HG03064 (cell line): ENCODE data around the gene RNF2.
"Not testable (repeated sequence)": the region's sequence is repeated elsewhere in the genome, so short reads cannot be mapped to it uniquely, and the experiment has no call there.

Experiments
- ATAC-seq: cut with Tn5 transposase; IDR thresholded peaks from one replicate; pipeline ENCODE4 v1.9.1; 2021; ENCODE audit warnings: low read depth; ENCODE audit not compliant: unreplicated experiment

The RNF2 gene

DNA sequence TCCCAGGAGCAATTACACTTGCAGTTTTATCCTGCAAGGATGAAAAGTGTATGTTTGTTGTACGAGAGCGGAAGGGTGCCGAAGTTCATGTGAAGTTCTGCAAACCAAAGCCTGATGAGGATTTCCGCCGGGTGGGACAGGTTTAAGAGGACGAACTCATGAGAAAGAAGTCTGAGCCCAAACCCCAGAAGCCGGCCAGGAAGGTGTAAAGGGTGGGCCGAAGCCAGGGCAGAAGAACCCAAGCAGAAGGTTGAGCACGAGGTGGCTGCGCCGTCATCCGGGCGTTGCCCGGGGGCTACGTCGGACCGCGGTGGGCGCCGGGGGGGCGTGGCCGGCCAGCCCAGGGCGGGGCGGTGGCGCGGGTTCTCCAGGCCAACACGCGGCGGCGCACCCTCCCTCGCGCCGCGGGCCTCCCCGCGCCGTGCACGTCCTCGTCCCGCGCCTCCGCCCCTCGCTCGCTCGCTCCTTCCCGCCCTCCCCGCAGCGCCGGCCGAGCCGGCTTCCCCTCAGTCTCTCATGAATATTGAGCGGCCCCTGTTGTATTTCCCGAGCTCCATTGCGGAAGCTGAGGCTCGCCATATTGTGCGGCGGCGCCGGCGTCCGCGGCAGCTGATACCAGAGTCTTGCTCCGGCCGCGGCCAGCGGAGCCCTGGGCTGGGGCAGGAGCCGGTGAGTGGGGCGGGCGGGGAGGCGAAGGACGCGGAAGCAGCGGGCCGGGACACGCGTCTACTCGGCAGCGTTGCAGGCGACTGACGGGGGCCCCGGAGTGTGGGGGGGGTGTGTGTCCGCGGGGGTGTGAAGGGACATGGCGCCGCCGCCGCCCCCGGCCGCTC, at the start of gene RNF2:
TSS of gene RNF2 (plus strand) at position 578 of the 833 bp plus-strand sequence. CDS start 41,996 bp downstream, outside the sequence.
- peak; percentile 87 for ATAC-seq

DNA sequence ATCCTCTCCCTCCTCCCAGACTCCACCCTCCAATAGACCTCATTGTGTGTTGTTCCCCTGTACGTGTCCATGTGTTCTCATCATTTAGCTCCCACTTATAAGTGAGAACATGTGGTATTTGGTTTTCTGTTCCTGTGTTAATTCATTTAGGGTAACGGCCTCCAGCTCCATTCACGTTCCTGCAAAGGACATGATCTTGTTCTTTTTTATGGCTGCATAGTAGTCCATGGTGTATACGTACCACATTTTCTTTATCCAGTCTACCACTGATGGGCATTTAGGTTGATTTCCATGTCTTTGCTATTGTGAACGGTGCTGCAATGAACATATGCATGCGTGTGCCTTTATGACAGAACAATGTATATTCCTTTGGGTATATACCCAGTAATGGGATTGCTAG, 45.4 kb upstream of the RNF2 start:
- ATAC-seq = not testable (repeated sequence)

DNA sequence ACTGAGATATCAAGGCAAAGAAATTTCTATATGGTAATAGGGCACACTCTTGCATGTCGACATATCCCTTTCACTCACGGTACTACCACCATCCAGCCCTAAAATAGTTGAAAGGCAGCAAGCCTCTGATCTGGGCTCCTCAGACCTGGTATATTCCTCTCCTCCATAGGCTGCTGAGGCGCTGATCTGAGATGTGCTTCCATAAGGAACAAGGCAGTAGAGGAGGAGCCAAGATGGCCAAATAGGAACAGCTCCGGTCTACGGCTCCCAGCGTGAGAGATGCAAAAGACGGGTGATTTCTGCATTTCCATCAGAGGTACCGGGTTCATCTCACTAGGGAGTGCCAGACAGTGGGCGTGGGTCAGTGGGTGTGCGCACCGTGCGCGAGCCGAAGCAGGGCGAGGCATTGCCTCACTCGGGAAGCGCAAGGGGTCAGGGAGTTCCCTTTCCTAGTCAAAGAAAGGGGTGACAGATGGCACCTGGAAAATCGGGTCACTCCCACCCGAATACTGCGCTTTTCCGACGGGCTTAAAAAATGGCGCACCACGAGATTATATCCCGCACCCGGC, 44.0 kb upstream of the RNF2 start:
- not testable (repeated sequence) for ATAC-seq

DNA sequence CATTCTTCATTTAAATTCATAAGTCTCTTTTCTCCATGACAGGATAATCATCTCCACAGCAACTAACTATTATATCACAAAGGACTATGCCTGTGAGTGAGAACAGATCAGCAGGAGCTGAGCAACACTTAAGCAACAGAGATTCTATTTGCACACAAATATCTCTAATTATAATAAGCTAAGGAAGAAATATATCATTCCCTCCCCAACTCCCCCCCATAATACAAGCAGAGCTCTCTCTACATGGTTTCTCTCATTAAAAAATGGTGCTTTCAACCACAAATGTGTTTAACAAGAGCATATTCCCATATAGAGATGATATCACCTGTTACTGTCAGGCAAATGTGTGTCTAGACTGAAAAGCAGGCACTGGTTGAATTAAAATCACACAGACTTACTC, 36.5 kb upstream of the RNF2 start:
- ATAC-seq = no peak

DNA sequence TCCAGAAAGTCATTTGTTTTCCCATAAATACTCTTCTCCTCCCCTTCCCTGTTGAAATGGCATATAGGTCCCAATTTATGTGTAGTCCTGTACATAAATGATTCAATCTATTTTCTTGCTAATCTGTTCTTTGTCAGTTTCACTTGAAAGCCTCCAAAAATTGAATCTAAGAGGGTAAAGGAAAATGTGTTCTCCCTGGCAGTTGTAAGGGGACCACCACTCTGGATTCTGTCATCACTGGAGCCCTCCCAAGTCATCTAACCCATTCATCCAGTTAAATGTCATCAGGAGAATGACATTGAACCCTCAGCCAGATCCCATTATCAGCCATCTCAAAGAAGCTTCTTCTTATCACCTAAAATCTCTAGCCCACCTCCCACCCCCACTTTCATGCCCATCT, 35.0 kb upstream of the RNF2 start:
- ATAC-seq = no peak

DNA sequence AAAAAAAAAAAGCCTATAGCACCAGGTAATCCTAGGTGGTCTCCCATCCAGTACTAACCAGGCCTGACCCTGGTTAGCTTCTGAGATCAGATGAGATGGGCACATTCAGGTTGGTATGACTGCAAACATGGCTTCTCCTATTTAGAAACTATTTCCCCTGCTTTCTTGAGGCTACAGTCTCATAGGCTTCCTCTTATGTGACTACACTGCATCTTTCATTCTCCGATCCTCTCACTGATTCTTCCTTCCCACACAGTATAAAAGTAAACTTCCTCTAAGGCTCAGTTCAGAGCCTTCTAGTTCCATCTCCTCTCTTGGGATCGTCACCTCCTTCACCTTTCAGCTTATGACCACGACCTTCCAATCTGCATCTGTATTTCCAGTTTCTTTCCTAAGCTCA, 30.4 kb upstream of the RNF2 start:
- ATAC-seq = no peak

DNA sequence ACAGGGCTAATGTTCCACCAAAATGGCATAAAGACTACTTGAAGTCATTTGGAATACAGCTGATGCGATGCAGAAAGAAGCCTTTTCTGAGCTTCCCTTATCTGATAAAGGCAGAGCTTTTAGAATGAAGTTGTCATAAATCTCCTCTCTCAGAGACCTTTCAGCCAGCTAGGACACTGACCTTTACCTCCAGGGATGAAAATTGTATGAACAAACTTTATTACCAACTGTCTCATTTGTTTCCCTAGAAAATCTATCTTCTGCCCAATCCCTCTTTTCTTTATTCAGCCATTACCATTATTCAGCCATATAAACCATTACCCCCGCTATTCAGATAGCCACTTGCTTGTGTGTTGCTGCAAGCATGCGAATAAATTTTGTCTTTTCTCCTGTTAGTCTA, 29.7 kb upstream of the RNF2 start:
- no peak for ATAC-seq

DNA sequence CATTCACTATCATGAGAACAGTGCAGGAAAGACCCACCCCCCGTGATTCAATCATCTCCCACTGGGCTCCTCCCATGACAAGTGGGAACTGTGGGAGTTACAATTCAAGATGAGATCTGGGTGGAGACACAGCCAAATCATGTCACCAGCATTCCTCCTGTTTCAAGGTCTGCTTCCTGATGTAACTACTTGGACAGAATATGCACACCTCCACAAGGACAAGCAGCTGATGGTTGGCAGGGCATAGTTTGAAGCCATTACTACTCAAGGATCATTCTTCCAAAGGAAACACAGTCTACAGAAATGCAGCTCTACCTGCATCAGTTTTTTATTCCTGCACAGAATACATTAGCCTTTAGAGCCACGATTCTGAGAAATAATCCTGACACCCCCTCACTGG, 28.5 kb upstream of the RNF2 start:
- no peak for ATAC-seq

DNA sequence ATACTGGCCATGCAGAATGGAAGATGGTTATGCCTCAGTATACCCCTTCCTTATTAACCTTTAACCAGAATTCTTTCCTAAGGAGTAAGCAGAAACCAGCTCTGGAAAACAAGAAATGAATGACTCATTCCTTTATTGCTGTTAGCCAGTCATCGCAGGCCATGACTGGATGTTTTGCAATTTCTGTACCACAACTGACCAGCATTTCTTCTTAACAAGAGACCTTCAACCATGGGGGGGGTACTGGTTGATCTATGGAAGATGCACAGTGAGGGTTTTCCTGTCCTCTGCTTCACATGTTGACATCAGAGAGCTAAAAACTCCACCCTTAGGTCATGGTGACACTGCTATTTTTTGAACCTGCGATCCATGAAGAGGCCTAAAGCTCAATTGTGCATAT, 28.0 kb upstream of the RNF2 start:
- no peak for ATAC-seq

DNA sequence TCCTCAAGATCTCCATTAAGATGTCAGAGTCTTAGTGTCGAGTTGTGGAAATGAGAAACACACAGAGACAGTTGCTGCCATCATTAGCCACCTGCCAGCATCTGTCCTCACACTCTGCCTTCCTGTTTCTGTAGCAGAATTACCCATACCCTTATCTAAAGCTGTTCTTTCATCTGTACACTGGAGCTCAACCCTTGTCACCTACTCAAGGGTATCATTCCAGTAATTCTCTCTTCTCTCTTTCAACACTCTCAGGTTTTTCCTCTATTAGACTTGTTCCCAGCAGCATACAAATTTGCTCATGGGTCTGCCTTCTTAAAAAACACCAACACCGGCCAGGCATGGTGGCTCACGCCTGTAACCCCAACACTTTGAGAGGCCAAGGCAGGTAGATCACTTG, 27.4 kb upstream of the RNF2 start:
- ATAC-seq = no peak

DNA sequence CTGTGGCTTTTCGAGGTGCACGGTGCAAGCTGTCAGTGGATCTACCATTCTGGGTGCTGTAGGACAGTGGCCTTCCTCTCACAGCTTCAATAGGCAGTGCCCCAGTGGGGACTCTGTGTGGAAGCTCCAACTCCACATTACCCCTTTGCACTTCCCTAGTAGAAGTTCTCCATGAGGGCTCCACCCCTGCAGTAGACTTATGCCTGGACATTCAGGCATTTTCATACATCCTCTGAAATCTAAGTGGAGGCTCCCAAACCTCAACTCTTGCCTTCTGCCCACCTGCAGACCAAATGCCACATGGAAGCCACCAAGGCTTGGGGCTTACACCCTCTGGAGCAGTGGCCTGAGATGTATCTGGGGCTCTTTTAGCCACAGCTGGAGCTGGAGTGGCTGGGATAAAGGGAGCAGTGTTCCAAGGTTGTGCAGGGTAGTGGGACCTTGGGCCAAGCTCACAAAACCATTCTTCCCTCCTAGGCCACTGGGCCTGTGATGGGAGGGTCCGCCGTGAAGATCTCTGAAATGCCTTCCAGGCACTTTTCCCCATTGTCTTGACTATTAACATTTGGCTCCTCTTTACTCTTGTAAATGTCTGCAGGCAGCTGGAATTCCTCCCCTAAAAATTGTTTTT, 18.0 kb upstream of the RNF2 start:
- ATAC-seq = no peak

DNA sequence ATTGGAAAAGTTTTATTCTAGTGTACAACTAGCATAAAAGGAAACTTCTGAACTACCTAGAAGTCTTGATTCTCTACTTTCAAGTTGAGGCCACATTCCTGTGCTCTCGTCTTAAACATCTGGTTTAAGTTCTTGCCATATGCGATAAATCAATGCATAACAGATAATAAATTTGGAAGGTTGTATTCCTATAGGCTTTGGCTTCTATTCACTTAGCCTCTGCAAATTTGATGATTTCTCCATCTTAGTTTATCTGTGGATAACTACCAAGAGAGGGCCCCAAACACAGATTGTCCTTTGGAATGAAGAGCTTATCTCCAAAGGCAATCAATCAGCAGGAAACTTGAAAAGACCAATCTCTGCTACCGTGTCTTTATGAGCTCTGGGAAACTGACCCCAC, 11.7 kb upstream of the RNF2 start:
- no peak for ATAC-seq

DNA sequence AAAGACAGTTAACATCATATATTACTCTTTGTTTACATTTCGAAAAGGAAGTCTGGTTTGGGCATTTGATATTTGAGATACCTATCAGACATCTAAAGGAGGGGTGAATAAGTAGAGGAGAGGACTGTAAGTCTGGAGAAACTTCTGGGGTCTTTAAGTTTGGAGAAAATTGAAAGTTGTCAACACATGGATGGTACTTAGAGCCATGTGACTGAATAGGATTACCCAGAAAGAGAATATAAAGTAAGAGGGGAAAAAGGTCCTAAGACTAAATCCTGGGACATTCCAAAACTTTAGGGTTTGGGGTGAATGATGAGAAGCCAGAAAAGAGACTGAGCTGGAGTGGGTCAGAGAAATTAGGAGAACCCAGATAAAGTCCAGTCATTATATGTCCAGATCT, 10.1 kb upstream of the RNF2 start:
- no peak for ATAC-seq

DNA sequence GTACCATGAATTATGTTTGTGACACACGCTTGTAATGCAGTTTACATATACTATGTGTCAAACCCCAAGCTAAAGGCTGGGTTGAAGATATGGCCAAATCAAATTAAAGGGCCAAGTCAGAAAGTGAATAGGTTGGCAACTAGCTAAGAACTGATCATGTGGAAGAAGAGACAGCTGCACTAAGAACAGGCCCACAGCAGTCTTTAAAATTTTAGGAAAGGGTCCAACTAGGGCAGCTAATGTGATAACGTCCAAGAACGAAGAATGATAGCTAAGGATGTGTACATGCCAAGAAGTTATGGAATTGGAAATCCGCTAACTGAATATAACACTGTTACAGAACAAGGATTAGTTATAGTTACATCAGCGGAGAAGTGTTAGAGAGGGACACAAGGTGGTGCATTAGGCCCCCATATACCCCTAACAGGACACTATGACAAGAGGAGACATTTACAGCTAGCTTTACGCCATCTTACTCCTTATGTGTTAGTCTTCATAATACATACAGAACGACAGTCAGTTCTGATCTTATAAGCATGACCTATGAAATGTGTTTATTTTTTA, 6.5 kb upstream of the RNF2 start:
- no peak for ATAC-seq

DNA sequence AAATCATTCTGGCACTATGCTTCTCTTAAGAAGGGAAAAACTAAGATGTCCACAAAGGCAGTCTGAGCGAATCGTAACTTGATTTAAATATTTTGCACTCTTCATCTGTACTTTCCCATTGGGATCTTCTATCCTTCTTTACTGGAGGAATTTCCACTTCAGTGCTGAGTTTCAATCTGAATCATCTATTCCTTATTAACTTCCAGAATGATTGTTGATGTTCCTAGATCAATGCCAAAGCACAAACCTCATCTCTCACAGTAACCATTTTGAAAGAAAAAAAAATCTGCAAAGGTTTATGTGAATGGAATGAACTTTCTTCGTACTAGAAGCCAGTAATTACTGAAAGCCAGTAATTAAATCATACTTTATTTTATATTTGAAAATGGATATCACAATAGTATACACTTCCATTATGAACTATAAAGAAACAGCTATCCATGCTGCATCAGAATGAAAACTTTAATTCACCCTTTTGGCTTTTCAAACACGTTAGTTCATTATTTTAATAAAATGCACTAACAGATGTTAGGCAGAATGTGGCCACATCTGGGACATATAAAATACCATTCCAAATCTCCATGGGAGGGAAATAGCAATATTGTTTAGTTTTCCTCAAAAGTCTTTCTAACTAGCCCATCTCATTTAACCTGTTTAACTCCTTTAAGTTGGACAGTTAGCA, 5.5 kb upstream of the RNF2 start:
- ATAC-seq = no peak

DNA sequence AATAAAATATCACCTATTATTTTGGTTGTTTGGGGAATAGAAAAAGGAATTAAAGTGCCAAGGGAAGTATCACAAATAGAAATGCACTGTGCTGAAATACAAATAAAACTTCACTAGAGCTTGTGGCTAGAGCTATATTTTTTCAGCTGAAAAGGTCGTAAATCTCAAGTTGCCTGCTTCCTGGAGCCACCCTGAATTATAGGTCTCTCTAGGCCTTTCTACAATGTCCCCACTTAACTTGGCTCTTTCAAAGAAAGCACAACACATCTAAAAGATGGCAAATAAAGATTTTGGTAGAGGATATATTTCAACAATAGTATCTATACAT, 5.0 kb upstream of the RNF2 start:
- no peak for ATAC-seq

DNA sequence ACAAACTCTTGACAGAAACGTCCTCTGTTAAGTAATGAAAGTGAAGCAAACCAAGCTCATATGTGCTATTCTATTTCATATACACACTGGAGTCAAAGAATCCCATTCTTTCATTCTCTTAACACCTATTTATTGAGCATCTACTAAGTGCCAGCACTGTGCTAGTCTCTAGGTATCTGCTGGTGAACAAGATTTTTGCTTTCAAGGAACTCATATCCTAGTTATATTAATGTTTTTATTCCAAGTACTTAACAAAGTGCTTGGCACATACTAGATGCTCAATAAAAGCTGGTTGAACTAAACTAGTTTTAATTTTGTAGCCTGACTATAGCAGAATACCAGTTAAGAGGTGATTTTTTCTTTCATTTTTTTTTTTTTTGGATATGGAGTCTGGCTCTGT, 3.6 kb upstream of the RNF2 start:
- ATAC-seq = no peak

DNA sequence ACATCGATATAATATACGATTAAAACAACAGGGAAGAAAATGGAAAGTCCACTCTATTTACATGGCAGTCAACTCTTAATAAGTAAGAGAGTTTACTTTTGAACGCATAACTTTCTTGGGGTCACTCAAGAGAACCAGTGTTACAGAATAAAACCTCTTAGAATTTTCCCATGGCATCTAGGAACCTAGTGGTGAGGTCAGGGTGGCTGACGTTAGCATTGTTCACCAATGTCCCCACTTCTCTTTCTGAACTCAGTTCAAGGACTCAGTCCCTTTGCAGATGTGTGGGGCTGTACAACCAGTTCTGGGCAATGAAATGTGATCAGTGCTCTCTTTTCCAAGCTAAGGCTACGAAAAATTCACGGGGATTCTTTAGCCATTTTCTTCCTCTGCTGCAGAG, 2.6 kb upstream of the RNF2 start:
- ATAC-seq = no peak

DNA sequence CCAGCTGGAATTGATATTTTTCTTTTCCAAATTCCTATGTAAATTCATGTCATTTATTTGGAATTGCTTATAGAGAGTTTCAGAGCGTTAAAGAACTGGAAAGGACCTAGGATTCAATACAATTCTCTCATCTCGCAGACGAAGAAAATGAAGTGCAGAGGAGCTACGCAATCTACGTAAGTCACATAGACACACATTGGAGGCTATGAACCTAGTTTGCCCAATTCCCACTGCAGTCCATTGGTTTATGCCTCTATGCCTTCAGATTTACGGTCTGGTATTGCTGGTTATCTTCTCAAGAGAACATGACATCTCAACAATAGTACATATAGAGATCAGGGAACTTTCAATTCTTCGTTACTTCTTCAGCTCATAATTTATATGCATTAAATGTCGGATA, 971 bp upstream of the RNF2 start:
- no peak for ATAC-seq

DNA sequence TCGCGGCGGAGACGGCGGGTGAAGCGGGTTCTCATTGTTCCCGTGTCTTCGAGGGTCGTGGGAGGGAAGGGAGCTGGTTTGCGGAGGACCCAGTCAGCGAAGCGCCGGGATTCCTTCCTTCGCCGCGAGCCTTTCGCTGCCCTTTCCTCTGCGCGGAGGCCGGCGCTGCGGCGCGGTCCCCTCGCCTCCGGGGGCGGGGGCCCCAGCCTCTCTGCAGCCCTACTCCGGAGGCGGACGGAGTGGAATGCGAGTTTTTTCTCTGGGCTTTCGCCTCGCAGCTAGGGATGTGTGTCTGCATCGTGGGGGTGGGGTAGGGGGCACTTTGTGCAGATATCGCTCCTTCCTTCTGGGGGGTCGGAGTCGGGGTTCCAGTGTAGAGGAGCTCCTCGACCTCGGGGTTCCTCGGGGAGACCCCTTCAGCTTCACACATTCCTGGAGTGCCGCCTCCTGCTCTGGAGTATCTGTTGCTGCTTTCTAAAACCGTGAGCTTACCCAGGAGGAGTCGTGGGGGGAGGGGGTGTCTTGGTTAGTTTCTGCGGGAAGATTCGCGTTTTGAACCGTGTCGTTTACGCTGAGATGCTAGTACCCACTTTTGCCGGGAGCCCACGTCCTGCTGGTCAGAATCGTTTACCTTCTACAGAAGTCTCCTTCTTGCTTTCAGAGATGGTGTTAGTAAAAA, 595 bp downstream of the RNF2 start:
- ATAC-seq = peak; percentile 26

DNA sequence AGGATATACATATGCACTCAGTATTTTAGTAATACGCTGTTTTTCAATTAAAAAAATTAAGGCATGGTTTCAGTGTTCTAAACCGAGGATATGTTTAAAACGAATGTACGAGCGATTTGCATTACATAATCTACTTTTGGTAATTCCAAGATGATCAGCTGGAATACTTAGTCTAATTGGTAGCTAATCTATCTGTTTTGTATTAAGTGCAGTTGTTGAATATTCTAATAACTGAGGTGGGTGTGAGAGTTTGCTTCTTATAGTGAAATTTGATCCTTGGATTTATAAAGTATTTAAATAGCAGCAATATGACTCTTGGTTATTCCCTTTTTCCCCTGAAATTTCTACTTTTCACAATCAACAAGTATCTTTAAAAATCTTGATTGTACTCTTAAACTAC, 1.3 kb downstream of the RNF2 start:
- no peak for ATAC-seq
